GM23338 (cell line): ENCODE measurements around the gene TMEM14A. TPM values are rescaled to one million over a fixed set of nuclear protein-coding genes. Genes with fewer than 3 reads are reported as not detected.

Experiments used
- ATAC-seq: fragments of 200-7000 bp; cut with Tn5 transposase; 3 replicates; pipeline ENCODE4 v1.9.1; 2020
- DNase-seq: peaks from one replicate; pipeline ENCODE4 v3.0.0-alpha.2; 2015; ENCODE audit warnings: low spot score
- H2AFZ ChIP-seq: fragments of 200-600 bp; sonication (generic); 2 replicates; pipeline ENCODE4 v1.8.0; 2016; ENCODE audit warnings: antibody characterized with exemption, mild to moderate bottlenecking, moderate library complexity
- H3F3A ChIP-seq: fragments of 200-600 bp; sonication (generic); replicated peaks from 2 replicates; pipeline ENCODE4 v1.8.0; 2017; ENCODE audit warnings: antibody characterized with exemption, mixed run types, low read depth
- H3K27ac ChIP-seq: fragments of 200-600 bp; sonication (generic); 2 replicates; pipeline ENCODE4 v1.6.1; 2016; ENCODE audit warnings: low read depth
- H3K27me3 ChIP-seq: fragments of 200-600 bp; sonication (generic); 2 replicates; pipeline ENCODE4 v1.8.0; 2016; ENCODE audit warnings: mild to moderate bottlenecking, mixed run types, moderate library complexity; ENCODE audit not compliant: insufficient read depth
- H3K36me3 ChIP-seq: fragments of 200-600 bp; sonication (generic); 2 replicates; pipeline ENCODE4 v1.8.0; 2016; ENCODE audit warnings: mild to moderate bottlenecking; ENCODE audit not compliant: insufficient read depth
- H3K4me1 ChIP-seq: fragments of 200-600 bp; sonication (generic); 2 replicates; pipeline ENCODE4 v1.8.0; 2016; ENCODE audit warnings: mild to moderate bottlenecking, moderate library complexity; ENCODE audit not compliant: insufficient read depth
- H3K4me2 ChIP-seq: fragments of 200-600 bp; sonication (generic); 2 replicates; pipeline ENCODE4 v1.7.1; 2017; ENCODE audit warnings: mixed run types
- H3K4me3 ChIP-seq: fragments of 200-600 bp; sonication (generic); 2 replicates; pipeline ENCODE4 v1.6.1; 2016; ENCODE audit warnings: mixed run types
- H3K79me2 ChIP-seq: fragments of 200-600 bp; sonication (generic); replicated peaks from 2 replicates; pipeline ENCODE4 v1.8.0; 2017; ENCODE audit warnings: mild to moderate bottlenecking; ENCODE audit not compliant: insufficient read depth
- H3K9me2 ChIP-seq: fragments of 200-600 bp; sonication (generic); 2 replicates; pipeline ENCODE4 v1.8.0; 2017; ENCODE audit not compliant: insufficient read depth
- H4K20me1 ChIP-seq: fragments of 200-600 bp; sonication (generic); replicated peaks from 2 replicates; pipeline ENCODE4 v1.8.0; 2017; ENCODE audit warnings: mild to moderate bottlenecking; ENCODE audit not compliant: insufficient read depth
- H3K27ac Mint-ChIP-seq: 2 replicates; pipeline ENCODE4 v1.8.0; 2020; ENCODE audit warnings: inconsistent platforms, mild to moderate bottlenecking, moderate library complexity, mixed read lengths
- H3K27me3 Mint-ChIP-seq: 3 replicates; pipeline ENCODE4 v1.8.0; 2022; ENCODE audit warnings: low read depth, mild to moderate bottlenecking, moderate library complexity, mixed read lengths, inconsistent platforms; ENCODE audit not compliant: insufficient read depth, poor library complexity
- H3K36me3 Mint-ChIP-seq: 3 replicates; pipeline ENCODE4 v1.8.0; 2021; ENCODE audit warnings: low read depth, mild to moderate bottlenecking, inconsistent platforms, moderate library complexity, mixed read lengths
- H3K4me1 Mint-ChIP-seq: 3 replicates; pipeline ENCODE4 v1.8.0; 2020; ENCODE audit warnings: mild to moderate bottlenecking, inconsistent platforms, mixed read lengths
- H3K4me3 Mint-ChIP-seq: 3 replicates; pipeline ENCODE4 v1.8.0; 2021; ENCODE audit warnings: moderate library complexity, mild to moderate bottlenecking, inconsistent platforms, mixed read lengths
- H3K9me3 Mint-ChIP-seq: 3 replicates; pipeline ENCODE4 v1.8.0; 2020; ENCODE audit warnings: moderate library complexity, mild to moderate bottlenecking, inconsistent platforms, mixed read lengths
- CREB1 ChIP-seq: fragments of 250-450 bp; sonication (Bioruptor Pico); IDR thresholded peaks from 2 replicates; pipeline ENCODE4 v1.5.0; 2020; ENCODE audit warnings: low read depth, mild to moderate bottlenecking, moderate library complexity
- EZH2 ChIP-seq: fragments of 200-600 bp; sonication (generic); IDR thresholded peaks from one replicate; pipeline ENCODE4 v1.8.0; 2017; ENCODE audit warnings: antibody characterized with exemption, mild to moderate bottlenecking, low read depth; ENCODE audit not compliant: unreplicated experiment
- EZH2phosphoT487 ChIP-seq: fragments of 200-600 bp; sonication (generic); IDR thresholded peaks from one replicate; pipeline ENCODE4 v1.8.1; 2018; ENCODE audit warnings: antibody characterized with exemption; ENCODE audit not compliant: unreplicated experiment
- JUNB ChIP-seq: IDR thresholded peaks from one replicate; pipeline ENCODE4 v1.6.1; 2016; ENCODE audit warnings: antibody characterized with exemption; ENCODE audit not compliant: unreplicated experiment
- NANOG ChIP-seq: IDR thresholded peaks from 2 replicates; pipeline ENCODE4 v1.6.1; 2016; ENCODE audit warnings: antibody characterized with exemption, borderline replicate concordance
- POLR2AphosphoS5 ChIP-seq: IDR thresholded peaks from 2 replicates; pipeline ENCODE4 v1.6.1; 2016; ENCODE audit warnings: antibody characterized with exemption, low read depth
- STAT1 ChIP-seq: IDR thresholded peaks from one replicate; pipeline ENCODE4 v1.6.1; 2016; ENCODE audit warnings: antibody characterized with exemption; ENCODE audit not compliant: unreplicated experiment
- ZNF114 ChIP-seq: fragments of 250-450 bp; sonication (Bioruptor Pico); IDR thresholded peaks from 2 replicates; pipeline ENCODE4 v1.5.0; 2020; ENCODE audit warnings: mild to moderate bottlenecking, moderate library complexity
- ZNF331 ChIP-seq: fragments of 250-450 bp; sonication (Bioruptor Pico); IDR thresholded peaks from 2 replicates; pipeline ENCODE4 v1.5.0; 2020; ENCODE audit warnings: low read depth, mild to moderate bottlenecking, moderate library complexity
- polyA plus RNA-seq: library from polyadenylated mRNA; unstranded; fragments of >200 nt; fragmentation: Nextera tagmentation; extraction: Ambion mirVana; gene quantifications from 2 replicates; pipeline ENCODE4 v1.2.1, GENCODE V29; 2016
- total RNA-seq: library from RNA; depleted of rRNA; stranded (reverse); fragments of >200 nt; shearing (Covaris generic); gene quantifications from 2 replicates; pipeline ENCODE4 v1.2.3, GENCODE V29; 2014
- TF ChIP-seq, protein P1 (sequence below): IDR thresholded peaks from one replicate; pipeline ENCODE4 v1.6.1; 2018; ENCODE audit warnings: antibody characterized with exemption; ENCODE audit not compliant: unreplicated experiment
- TF ChIP-seq, protein P2 (sequence below): fragments of 250-450 bp; sonication (Bioruptor Pico); IDR thresholded peaks from 2 replicates; pipeline ENCODE4 v1.5.0; 2020; ENCODE audit warnings: mild to moderate bottlenecking, moderate library complexity
- TF ChIP-seq, protein P3 (sequence below), 2 experiments: fragments of 200-600 bp in 1 of 2; sonication (generic) in 1 of 2; conservative IDR thresholded peaks; 2 replicates each; pipeline versions ENCODE4 v1.5.1 to v1.6.1; 2016 to 2017; ENCODE audit warnings: antibody characterized with exemption in 2 of 2, low read depth in 2 of 2, mild to moderate bottlenecking in 2 of 2, moderate library complexity in 1 of 2
- TF ChIP-seq, protein P4 (sequence below): IDR thresholded peaks from 2 replicates; pipeline ENCODE4 v1.6.1; 2016; ENCODE audit warnings: antibody characterized with exemption

Gene TMEM14A
- total and polyA plus RNA-seq, 2 experiments from 2014 or later = 13.9 to 36.0 TPM

DNA sequence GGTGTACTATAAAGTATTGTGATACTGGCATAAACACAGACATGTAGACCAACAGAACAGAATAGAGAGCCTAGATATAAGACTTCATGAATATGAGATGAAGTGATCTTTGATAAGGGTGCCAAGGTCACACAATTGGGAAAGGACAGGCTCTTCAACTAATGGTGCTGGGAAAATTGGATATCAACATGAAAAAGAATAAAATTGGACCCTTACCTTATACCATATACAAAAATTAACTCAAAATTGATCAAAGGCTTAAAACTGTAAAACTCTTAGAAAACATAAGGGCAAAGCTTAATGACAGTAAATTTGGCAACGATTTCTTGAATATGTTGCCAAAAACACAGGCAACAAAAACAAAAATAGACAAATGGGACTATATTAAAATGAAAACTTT lies 49.3 kb upstream of the TMEM14A start:
- no peaks in the 10 kb centered on the region for H3K9me3 Mint-ChIP-seq
- Histone ChIP-seq H4K20me1 (no peaks in the 10 kb centered on the region), H3K4me2 (no peak overlapping the region), H3K9me2 (no peaks in the 10 kb centered on the region), H3K27ac (no peak overlapping the region), H3K27me3 (no peaks in the 10 kb centered on the region), H3K4me3 (no peak overlapping the region), H2AFZ (no peak overlapping the region), H3K4me1 (no peaks in the 10 kb centered on the region), H3K79me2 (no peaks in the 10 kb centered on the region), H3K36me3 (no peaks in the 10 kb centered on the region), H3F3A (no peaks in the 10 kb centered on the region)
- TF ChIP-seq CREB1 (CRISPR knock-in tag) (no peak), EZH2phosphoT487 (no peak), POLR2AphosphoS5 (no peak), ZNF114 (CRISPR knock-in tag) (no peak), ZNF331 (CRISPR knock-in tag) (no peak), EZH2 (no peak), JUNB (no peak), STAT1 (no peak), NANOG (no peak)
- TF ChIP-seq, protein P1, sequence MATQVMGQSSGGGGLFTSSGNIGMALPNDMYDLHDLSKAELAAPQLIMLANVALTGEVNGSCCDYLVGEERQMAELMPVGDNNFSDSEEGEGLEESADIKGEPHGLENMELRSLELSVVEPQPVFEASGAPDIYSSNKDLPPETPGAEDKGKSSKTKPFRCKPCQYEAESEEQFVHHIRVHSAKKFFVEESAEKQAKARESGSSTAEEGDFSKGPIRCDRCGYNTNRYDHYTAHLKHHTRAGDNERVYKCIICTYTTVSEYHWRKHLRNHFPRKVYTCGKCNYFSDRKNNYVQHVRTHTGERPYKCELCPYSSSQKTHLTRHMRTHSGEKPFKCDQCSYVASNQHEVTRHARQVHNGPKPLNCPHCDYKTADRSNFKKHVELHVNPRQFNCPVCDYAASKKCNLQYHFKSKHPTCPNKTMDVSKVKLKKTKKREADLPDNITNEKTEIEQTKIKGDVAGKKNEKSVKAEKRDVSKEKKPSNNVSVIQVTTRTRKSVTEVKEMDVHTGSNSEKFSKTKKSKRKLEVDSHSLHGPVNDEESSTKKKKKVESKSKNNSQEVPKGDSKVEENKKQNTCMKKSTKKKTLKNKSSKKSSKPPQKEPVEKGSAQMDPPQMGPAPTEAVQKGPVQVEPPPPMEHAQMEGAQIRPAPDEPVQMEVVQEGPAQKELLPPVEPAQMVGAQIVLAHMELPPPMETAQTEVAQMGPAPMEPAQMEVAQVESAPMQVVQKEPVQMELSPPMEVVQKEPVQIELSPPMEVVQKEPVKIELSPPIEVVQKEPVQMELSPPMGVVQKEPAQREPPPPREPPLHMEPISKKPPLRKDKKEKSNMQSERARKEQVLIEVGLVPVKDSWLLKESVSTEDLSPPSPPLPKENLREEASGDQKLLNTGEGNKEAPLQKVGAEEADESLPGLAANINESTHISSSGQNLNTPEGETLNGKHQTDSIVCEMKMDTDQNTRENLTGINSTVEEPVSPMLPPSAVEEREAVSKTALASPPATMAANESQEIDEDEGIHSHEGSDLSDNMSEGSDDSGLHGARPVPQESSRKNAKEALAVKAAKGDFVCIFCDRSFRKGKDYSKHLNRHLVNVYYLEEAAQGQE = no peak
- TF ChIP-seq, protein P2, sequence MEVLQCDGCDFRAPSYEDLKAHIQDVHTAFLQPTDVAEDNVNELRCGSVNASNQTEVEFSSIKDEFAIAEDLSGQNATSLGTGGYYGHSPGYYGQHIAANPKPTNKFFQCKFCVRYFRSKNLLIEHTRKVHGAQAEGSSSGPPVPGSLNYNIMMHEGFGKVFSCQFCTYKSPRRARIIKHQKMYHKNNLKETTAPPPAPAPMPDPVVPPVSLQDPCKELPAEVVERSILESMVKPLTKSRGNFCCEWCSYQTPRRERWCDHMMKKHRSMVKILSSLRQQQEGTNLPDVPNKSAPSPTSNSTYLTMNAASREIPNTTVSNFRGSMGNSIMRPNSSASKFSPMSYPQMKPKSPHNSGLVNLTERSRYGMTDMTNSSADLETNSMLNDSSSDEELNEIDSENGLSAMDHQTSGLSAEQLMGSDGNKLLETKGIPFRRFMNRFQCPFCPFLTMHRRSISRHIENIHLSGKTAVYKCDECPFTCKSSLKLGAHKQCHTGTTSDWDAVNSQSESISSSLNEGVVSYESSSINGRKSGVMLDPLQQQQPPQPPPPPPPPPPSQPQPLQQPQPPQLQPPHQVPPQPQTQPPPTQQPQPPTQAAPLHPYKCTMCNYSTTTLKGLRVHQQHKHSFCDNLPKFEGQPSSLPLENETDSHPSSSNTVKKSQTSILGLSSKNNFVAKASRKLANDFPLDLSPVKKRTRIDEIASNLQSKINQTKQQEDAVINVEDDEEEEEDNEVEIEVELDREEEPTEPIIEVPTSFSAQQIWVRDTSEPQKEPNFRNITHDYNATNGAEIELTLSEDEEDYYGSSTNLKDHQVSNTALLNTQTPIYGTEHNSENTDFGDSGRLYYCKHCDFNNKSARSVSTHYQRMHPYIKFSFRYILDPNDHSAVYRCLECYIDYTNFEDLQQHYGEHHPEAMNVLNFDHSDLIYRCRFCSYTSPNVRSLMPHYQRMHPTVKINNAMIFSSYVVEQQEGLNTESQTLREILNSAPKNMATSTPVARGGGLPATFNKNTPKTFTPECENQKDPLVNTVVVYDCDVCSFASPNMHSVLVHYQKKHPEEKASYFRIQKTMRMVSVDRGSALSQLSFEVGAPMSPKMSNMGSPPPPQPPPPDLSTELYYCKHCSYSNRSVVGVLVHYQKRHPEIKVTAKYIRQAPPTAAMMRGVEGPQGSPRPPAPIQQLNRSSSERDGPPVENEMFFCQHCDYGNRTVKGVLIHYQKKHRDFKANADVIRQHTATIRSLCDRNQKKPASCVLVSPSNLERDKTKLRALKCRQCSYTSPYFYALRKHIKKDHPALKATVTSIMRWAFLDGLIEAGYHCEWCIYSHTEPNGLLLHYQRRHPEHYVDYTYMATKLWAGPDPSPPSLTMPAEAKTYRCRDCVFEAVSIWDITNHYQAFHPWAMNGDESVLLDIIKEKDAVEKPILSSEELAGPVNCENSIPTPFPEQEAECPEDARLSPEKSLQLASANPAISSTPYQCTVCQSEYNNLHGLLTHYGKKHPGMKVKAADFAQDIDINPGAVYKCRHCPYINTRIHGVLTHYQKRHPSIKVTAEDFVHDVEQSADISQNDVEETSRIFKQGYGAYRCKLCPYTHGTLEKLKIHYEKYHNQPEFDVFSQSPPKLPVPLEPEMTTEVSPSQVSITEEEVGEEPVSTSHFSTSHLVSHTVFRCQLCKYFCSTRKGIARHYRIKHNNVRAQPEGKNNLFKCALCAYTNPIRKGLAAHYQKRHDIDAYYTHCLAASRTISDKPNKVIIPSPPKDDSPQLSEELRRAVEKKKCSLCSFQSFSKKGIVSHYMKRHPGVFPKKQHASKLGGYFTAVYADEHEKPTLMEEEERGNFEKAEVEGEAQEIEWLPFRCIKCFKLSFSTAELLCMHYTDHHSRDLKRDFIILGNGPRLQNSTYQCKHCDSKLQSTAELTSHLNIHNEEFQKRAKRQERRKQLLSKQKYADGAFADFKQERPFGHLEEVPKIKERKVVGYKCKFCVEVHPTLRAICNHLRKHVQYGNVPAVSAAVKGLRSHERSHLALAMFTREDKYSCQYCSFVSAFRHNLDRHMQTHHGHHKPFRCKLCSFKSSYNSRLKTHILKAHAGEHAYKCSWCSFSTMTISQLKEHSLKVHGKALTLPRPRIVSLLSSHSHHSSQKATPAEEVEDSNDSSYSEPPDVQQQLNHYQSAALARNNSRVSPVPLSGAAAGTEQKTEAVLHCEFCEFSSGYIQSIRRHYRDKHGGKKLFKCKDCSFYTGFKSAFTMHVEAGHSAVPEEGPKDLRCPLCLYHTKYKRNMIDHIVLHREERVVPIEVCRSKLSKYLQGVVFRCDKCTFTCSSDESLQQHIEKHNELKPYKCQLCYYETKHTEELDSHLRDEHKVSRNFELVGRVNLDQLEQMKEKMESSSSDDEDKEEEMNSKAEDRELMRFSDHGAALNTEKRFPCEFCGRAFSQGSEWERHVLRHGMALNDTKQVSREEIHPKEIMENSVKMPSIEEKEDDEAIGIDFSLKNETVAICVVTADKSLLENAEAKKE (CRISPR knock-in tag) = no peak
- TF ChIP-seq, protein P3, sequence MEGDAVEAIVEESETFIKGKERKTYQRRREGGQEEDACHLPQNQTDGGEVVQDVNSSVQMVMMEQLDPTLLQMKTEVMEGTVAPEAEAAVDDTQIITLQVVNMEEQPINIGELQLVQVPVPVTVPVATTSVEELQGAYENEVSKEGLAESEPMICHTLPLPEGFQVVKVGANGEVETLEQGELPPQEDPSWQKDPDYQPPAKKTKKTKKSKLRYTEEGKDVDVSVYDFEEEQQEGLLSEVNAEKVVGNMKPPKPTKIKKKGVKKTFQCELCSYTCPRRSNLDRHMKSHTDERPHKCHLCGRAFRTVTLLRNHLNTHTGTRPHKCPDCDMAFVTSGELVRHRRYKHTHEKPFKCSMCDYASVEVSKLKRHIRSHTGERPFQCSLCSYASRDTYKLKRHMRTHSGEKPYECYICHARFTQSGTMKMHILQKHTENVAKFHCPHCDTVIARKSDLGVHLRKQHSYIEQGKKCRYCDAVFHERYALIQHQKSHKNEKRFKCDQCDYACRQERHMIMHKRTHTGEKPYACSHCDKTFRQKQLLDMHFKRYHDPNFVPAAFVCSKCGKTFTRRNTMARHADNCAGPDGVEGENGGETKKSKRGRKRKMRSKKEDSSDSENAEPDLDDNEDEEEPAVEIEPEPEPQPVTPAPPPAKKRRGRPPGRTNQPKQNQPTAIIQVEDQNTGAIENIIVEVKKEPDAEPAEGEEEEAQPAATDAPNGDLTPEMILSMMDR (conservative IDR thresholded peaks at IDR 0.05; ENCODE audit: low read depth in 2 of 2) = no peak
- TF ChIP-seq, protein P4, sequence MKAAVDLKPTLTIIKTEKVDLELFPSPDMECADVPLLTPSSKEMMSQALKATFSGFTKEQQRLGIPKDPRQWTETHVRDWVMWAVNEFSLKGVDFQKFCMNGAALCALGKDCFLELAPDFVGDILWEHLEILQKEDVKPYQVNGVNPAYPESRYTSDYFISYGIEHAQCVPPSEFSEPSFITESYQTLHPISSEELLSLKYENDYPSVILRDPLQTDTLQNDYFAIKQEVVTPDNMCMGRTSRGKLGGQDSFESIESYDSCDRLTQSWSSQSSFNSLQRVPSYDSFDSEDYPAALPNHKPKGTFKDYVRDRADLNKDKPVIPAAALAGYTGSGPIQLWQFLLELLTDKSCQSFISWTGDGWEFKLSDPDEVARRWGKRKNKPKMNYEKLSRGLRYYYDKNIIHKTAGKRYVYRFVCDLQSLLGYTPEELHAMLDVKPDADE = no peak
- ATAC-seq = no peak
- no peak for DNase-seq
- no peaks in the 10 kb centered on the region for H3K27me3 Mint-ChIP-seq
- no peaks in the 10 kb centered on the region for H3K36me3 Mint-ChIP-seq
- no peak overlapping the region for H3K4me3 Mint-ChIP-seq
- H3K27ac Mint-ChIP-seq = no peak overlapping the region
- no peaks in the 10 kb centered on the region for H3K4me1 Mint-ChIP-seq
